Activated CD4-positive, alpha-beta T cell treated with anti-CD3 and anti-CD28 coated beads, Interleukin-2, amount 50 U/mL, for 16 hours (primary cell): Measurements from ENCODE around the gene STK24.
A peak's percentile ranks its signal among the peaks of the same experiment; 100 is the strongest.

ENCODE experiments used
- DNase-seq: peaks from one replicate; pipeline ENCODE4 v3.0.0-alpha.2; 2020

The STK24 gene

DNA sequence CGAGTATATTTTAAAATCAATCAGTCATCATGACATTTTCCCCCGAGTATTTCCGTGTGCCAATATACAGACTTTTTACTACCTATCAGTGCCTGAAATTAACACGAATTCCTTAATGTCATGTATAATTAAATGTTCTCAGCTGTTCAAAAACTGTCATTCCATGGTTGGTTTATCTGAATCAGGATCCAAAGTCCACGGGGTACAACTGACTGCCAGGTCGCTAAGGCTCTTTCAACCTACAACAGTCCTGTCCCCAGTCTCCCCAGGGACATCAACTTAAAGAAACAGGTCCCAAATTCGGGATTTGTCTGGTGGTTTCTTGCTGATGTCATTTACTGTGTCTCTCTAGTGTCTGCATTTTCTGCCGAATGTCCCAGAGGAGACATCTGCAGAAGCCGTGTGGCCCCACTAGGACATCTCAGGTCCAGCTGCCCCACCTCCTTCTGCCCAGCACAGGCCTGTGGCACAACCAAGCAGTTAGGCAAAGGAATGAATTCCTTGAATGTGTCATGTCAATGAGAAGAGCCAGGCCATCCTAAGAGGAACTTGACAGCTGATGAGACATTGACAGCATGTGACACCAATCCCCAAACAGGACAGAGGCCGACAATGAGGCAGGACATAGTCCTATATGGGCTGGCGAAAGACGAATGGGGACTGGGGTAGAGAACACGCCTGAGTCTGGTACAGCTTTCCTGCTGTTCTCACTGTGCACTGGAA is 109.5 kb downstream of the STK24 start:
- DNase-seq = no peak

DNA sequence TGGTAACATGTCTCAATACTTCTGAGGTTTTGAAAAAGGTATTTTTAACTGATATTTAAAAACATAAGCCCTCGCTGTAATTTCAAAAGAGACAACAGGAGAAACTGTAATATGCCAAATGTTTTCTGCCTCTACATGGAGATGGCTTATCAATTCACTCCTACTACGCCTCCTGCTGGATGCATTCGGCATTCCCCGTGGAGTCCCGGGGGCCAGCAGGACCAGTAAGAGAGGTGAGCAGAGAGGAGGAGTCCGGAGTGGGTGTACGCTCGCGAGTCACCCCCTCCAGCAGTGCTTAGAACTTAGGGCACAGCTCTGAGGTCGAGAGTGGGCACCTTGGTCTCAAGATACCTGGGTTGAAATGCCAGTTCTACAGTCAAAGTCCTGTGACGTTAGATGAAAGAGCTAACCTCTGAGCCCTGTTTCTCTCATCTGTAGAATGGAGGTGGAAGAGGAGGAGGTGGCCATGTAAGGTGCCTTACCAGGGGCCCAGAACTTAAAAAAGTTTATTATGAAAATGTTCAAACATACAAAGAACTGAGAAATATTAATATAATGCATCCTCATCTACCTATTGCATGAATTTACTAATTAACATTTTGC is 110.2 kb downstream of the STK24 start:
- peak; percentile 44 for DNase-seq

DNA sequence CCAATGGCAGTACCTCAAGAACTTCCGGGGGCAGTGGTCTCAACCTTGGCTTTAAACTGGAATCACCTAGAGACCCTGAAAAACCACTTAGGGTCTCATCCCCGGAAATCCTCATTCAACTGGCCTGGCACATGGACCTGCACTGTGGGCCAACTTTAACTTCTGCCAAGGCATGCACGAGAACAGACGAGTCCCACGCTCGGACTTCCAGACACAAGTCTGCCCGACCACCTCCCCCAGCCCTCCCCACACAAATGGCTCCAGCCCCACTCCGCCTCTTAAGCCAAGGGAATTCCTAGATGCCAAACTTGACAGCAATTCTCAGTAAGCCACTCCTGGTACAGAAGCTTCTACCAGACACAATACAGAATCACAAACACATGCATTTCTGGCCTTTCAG is 114.0 kb downstream of the STK24 start:
- DNase-seq = no peak

DNA sequence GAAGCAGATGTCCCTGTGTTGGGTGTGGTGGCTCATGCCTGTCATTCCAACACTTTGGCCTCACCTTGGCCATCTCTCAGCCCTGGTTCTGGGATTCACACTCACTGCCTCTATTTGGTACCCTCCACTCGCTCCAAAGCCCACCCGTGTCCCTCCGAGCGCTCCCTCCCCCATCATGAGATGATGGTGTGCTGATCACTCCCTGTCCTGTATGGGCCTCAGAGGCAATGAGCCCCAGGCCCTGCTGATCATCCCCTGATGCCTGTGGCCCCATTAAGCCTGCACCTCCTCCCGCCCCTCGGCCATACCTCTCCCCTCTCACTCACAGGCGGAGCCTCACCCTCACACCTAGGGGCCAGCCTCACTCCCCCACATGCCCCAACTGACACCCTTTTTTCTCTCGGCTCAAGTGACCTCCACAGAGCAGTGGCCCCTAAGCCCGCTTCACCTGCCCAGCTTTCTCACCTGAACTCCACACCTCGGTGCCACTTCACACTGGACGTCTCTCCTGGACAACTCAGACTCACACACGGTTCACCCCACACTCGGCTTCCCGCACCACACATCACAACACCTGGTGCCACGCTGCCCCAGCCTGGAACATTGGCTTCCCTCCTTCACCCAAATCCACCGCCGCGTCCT is 114.5 kb downstream of the STK24 start:
- no peak for DNase-seq

DNA sequence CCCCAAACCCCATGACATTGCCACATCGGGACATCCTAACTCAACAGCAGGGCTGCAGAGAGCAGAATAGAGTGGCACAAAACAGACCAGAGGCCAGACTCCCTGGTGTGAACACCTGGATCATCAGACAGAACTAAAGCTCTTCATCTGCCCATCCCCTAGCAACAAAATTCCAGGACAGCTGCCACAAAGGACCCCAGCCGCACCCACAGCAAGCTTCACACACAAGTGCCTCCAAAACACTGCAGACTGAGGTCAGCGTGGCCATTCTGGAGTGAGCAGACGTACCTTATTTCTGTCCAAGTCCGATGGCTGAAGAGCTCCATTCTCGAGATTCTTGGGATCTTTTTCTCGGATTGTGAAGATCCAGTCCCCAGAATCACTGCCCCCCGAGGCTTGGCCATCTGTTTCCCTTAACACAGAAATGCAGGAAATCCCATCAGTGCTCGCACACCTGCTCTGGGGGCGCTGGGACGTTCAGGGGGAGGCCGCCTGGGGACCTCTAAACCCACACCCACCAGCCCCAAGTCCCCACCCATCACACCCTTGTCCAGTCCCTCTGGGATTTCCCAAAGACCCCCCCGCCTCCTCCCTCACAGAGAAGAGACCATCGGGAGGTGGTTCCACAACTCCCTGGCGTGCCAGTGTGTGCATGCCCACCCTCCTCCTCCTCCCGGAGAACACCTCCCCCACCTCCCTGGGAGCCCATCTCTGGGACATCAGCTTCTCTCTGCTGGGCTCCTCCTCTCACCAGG is 115.2 kb downstream of the STK24 start:
- no peak for DNase-seq

DNA sequence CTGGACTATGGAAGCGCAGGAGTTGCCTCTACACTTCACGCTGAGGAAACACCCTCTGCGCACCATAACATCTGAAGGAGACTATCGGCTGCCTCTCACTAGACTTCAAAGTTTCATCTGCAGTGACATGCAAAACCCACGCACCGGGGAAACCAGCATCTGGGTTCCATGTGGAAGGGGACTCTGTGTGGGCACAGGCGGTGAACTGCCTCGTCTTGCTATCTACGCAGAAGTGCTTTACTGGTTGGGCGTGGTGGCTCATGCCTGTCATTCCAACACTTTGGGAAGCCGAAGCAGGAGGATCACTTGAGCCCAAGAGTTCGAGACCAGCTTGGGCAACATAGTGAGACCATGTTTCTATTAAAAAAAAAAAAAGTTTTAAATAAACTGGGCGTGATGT is 116.4 kb downstream of the STK24 start:
- no peak for DNase-seq

DNA sequence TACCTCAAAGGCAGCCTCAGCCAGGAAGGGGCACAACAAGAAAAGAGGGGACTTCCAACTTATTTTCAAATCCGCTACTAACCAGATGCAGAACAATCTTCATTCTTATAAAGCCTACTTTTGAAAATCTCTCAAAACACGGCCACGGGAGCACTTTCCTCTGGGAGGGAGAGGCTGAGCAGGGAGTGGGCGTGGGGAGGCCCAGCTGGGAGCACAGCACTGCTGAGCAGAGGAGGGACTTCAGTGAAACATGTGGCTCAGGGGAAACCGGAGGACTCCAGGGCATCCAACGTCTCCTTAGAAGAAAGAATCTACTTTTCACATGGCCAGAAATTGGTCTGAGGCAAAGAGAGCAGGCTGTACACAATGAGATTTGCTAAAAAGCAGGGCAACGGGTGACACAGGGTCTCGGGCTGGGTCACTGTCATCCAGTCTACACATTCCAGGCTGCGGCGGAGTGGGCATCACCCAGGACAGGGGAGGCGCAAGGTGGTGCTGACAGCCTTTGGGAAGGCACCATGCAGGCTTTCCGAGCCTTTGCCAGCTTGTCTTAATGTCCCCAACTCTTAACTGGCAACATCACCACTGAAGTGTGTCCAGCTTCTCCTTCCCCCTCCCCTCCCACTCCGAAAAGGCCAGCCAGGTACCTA is 117.1 kb downstream of the STK24 start:
- DNase-seq = no peak

DNA sequence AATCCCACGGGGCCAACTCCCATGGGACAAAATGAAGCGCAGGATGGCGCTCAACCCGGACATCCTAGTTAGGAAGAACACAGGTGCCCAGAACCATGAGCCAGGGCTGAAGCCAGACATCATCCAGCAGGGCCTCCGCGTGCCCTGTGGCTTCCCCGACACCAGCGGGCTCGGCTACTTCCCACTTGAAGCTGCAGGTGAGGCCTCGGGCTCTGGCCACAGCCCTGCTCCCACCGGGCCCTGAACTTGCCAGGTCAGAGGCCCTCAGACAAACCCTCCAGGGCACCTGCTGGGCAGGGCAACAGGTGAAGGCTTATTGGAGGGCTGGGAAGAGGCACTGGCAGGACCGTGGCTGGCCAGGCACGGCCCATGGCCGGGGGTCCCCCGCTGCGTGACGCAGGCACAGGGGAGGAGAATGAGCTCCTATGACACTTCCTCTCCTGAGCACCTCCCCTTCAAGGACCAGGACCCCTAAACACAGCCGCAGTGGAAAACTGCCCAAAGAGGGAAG is 117.7 kb downstream of the STK24 start:
- no peak for DNase-seq

DNA sequence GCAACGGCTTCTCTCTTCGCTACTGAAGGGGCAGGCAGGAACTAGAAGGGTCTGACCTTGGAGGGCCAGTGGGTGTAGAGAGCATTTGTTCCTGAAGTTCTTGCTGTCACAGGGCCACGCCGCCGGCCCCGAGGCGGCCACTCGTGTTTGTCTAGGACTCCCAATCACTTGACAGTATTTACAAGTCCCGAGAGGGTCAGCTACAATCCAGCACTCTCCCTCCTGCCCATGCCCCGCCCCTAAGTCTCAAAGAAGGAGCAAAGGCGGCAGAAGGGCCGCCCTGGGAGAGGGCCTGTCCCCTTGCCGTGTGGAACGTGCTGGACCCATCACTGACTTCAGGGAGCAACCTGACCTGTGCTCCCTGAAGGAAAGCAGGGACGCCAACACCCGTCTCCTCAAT is 118.5 kb downstream of the STK24 start:
- DNase-seq = no peak

DNA sequence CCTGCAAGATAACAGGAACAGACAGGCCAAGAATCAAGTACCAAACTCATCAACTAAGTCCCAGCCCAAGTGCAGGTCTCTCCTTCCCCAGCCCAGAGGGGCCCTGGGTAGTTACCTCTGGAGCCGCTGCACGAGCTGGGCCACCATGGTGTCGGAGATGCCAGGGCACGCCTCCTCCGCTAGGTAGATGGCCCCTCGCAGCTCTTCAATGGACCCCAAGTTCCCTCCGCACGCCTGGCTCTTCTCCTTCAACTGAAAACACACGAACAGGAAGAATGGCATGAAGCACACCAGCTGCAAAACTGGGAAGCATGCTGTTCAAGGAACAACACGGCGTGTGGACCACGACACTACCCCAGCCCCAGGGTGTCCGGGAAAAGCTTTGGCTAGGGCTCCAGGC is 119.9 kb downstream of the STK24 start:
- no peak for DNase-seq

DNA sequence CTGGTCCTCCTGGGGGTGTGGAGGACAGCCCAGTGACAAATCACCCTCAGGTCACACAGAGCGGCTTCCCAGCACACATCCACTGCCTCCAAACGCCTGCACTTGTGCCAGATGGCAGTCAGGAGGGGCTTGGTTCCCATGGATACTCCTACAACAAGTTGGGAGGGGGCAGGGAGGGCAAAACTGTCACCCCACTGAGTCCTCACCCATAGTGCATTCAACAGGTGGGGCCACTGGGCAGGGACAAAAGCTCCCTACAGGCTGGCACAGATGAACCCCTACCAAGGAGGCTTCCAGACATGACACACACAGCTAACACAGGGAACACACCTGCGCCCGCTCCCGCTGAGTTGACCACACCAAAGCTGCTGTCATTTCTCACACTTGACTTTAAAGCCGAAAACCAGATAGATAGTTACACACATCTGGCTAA is 120.5 kb downstream of the STK24 start:
- DNase-seq = no peak

DNA sequence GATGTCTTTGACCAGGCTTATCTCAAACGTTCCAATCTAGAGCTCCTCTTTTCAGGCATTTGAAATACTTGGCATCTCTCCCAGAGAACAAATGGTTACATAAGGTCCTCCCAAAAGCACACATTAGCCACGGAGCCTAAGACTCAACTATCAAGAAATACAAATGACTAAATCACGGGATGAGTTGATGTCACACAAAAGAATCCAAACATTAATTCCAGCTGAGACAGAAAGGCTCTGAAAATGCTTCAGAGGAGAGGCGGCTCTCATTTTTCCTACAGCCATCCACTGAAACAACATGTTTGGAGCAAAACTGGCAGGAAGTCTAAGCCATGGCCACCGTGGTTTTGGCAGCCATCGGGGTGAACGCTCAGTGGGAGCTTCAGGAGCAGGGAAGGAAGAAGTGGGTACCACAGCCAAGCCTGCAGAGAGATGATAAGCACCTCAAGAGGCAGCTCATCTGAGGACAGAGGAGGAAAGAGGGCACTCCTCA is 122.5 kb downstream of the STK24 start:
- DNase-seq = no peak

DNA sequence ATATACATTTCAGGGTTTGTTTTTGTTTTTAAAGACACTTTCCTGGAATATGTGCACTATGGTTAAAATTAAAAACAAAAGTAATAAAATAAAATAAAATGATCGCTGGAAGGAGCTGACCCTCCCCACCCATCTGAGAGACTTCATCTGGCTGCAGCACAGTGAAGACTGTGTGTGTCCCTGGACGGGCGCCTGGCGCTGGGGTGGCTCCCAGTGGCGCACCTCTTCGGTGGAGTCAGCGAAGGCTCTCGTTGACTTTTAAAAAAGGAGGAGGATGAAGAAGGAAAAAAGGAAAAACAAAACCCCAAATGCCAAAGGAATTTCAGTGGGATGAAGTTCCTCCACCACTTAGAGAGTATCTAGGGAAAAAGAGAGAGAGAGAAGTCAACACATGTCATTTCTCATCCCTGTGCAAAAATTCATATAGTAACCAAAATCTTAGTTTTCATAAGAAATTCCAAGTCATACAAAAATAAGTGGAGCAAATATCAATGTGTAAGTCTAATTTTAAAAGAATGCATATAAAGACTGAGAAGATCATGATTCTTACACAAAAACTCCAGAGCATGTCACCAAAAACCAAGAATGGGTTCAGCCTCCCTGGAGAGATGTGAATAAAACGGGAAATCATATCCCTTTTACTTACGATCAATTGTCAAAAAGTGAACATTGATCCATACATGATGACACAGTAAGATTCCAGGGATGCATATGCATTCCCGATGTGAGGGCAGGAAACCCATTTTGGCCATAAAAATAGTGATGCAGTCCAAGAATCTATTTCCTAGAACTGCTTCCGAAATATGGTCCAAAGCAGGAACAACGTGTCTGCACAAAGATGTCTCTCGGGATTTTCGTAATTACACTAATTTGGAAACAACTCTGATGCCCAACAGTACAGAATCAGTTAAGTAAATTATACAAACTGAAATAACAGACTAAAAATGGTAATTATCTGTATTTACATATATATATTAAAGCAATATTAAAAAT is 123.8 kb downstream of the STK24 start:
- DNase-seq = no peak

DNA sequence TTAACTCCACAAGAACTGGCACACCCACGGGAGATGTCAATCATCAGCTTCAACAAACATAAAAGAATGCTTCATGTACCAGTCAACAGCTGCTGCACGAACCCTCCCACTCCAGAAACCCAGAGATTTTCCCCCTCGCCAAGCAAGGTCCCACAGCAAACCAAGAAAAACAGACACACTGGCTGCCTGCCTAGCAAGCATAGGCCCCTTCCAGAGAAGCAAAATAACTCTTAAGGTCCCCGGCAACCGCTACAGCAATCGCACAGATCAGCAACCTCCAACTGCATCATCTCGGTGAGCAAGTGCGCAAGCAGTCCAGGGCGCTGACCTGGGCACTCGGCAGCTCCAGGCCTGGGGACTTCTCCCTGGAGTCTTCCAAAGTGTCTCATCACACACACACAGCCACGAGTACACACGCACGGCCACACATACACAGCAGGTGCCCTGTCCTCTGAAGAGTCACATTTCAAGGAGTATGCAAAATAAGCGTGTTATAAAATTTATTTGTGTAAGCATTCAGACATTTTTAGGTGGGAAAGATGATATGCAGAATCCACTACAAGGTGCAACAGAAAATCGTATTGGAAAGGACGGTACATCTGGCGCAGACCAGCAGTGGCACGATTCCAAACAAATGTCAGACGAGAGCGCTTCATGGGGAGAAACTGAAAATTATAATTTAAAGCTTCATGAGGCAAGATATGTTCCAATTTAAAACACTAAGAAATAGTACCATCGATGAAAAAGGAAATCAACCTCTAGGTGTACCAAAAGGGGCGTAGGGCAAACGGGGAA is 125.0 kb downstream of the STK24 start:
- DNase-seq = no peak

DNA sequence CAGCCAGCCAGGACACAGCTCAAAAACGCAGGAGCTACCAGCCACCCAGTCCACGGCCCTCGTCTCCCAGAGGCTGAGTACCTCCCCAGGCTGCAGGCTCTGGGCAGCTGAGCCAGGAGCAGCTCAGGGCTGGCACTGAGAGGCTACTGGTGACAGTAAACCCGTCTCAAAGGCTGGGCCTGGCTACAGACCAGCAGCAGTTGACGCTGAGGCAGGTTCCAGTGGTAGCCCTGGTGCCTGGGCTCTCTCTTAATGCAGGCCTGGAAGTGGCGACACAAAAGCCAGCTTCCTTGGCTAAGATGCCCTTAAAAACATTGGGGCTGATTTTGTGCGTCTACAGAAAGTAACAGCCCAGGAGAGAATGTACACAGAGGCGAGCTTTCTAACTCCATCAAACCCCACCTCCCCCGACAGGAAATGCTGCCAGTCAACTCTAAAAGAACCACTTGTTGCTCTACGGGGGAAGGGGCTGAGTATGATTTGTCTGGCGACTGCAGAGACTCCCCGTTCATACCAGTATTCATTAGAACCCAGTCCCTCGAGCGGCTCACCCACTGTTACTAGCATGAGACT is 126.3 kb downstream of the STK24 start:
- peak; percentile 39 for DNase-seq

DNA sequence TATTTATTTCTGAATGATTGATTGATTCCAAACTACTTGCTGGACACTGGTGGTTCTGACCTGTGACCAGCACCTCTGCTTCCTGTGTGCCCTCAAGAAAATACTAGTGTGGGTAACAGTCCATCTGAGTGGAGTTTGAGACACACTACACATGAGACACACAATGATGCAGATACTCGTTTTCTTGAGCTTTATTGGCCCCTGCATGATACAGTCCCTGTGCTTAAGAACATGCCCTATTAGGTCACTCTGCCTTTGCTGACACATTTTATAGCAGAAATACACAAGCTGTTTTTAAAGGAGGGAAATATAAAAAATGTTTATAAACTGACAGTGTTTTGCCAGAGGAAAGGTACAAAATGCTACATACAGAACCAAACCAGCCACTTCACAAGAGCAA is 126.9 kb downstream of the STK24 start:
- no peak for DNase-seq

DNA sequence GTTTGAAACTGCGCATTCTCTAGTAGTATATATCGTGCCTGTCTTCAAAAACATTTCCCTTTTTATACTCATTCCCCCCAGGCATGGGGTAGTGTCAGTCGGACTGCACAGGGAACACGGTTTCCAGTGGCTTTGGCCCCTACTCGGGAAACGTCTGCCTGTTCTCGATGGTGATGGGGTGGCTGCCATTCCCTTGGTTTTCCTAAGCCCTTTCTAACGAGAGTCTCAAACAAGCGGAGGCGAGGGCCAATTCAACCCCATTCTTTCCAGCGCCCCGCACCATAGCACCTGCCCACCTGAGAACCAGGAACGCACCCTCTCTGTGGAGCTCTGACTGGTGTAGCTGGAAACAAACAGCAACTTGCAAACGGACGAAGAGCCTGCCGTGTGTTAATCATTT is 127.6 kb downstream of the STK24 start:
- no peak for DNase-seq

DNA sequence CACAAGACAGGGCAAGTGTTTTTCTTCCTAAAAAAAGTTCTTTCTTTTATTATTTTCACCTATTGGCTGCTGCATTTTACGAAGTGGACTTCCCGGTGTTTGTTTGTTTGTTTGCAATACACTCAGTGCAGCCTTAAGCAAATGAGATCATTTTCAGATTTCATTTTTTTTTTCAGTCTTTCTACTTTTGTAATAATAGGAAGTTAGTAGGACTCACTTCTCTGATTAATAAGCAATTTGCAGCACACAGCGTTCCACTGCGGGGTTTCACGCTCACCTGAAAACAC is 128.3 kb downstream of the STK24 start:
- no peak for DNase-seq

DNA sequence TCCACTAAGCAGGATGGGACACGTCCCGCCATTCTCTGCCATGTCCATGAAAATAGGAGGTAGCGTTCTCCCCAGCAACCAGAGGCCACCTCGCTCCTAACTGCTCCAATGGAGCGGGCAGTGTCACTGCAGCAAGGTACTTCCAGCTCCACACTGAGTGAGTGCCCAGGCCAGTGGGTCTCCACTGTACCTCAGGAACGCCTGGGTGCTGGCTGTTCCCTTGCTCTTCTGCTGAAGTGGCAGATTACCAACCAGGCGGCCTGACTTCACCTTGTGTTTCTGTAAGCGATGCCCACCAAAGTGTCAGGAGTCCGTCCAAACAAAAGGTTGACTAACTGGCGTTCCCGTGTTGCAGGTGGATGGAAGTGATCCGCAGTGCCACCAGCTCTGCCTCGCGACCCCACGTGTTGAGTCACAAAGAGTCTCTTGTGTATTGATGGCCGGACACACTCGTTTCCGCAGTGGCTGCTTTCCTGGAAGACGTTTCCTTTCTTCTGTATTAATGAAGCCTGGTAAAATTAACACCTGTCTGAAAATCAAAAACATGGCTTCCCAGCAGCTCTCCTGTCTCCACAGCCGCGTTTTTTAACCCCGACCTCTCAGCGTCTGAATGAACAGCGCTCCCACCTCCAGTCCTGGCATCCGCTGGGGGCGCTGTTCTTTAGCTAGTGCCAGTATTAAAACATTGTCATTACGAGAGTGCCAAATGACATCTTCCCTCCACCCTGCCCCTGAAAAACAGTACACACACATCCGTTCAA is 128.8 kb downstream of the STK24 start:
- peak; percentile 51 for DNase-seq

DNA sequence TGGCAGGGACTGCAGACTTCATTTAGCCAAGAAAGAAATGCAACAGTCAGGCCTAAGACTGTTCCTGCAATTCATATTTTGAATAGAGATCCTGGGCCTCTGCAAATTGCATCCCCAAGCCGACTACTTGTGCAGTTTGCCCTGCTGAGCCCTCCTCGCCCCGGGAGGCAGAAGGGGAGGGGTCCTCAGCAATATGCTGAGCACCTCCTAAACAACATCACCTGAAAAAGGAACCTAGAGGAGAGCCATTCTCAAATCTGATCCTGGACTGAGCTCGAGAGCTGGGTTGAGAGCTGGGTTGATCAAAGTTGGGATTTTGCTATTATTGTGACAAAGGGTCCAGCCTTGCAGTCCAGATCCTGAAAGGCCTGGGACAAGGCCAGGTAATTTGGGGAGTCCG is 129.8 kb downstream of the STK24 start:
- DNase-seq = no peak
